ENCODE data around the gene TMEM54.

Gene TMEM54

GRCh38 chr1:32900956-32901822 is at the start of gene TMEM54:
TSS of gene TMEM54 (minus strand) at chr1:32901389. CDS start at chr1:32901238, 151 bp downstream.
- no peak for DNase-seq (ENCODE audit: low read depth in 1 of 2, low spot score in 1 of 2)

- no peak for DNase-seq (ENCODE audit: low read depth in 1 of 2, low spot score in 1 of 2)
Observed at GRCh38 chr1:32949519-32949918, 48.3 kb upstream of the TMEM54 start.

GRCh38 chr1:32948905-32949304 is 47.7 kb upstream of the TMEM54 start:
- no peak for DNase-seq (ENCODE audit: low read depth in 1 of 2, low spot score in 1 of 2)

GRCh38 chr1:32948390-32948722 is 47.2 kb upstream of the TMEM54 start:
- DNase-seq (ENCODE audit: low read depth in 1 of 2, low spot score in 1 of 2) = no peak

- DNase-seq (ENCODE audit: low read depth in 1 of 2, low spot score in 1 of 2) = no peak
Observed at GRCh38 chr1:32947669-32948389, 46.6 kb upstream of the TMEM54 start.

GRCh38 chr1:32946413-32946812 is 45.2 kb upstream of the TMEM54 start:
- no peak for DNase-seq (ENCODE audit: low read depth in 1 of 2, low spot score in 1 of 2)

GRCh38 chr1:32944180-32944579 is 43.0 kb upstream of the TMEM54 start:
- no peak for DNase-seq (ENCODE audit: low read depth in 1 of 2, low spot score in 1 of 2)

- DNase-seq (ENCODE audit: low read depth in 1 of 2, low spot score in 1 of 2) = no peak
Observed at GRCh38 chr1:32939655-32940371, 38.6 kb upstream of the TMEM54 start.

- no peak for DNase-seq (ENCODE audit: low read depth in 1 of 2, low spot score in 1 of 2)
Observed at GRCh38 chr1:32937061-32937460, 35.9 kb upstream of the TMEM54 start.

GRCh38 chr1:32934535-32934934 is 33.3 kb upstream of the TMEM54 start:
- no peak for DNase-seq (ENCODE audit: low read depth in 1 of 2, low spot score in 1 of 2)

GRCh38 chr1:32933742-32934322 is 32.6 kb upstream of the TMEM54 start:
- DNase-seq (ENCODE audit: low read depth in 1 of 2, low spot score in 1 of 2) = no peak

GRCh38 chr1:32931760-32932159 is 30.6 kb upstream of the TMEM54 start:
- no peak for DNase-seq (ENCODE audit: low read depth in 1 of 2, low spot score in 1 of 2)

- DNase-seq (ENCODE audit: low read depth in 1 of 2, low spot score in 1 of 2) = no peak
Observed at GRCh38 chr1:32929366-32929765, 28.2 kb upstream of the TMEM54 start.

- DNase-seq (ENCODE audit: low read depth in 1 of 2, low spot score in 1 of 2) = no peak
Observed at GRCh38 chr1:32928715-32929114, 27.5 kb upstream of the TMEM54 start.

- no peak for DNase-seq (ENCODE audit: low read depth in 1 of 2, low spot score in 1 of 2)
Observed at GRCh38 chr1:32928285-32928684, 27.1 kb upstream of the TMEM54 start.

GRCh38 chr1:32927441-32927840 is 26.3 kb upstream of the TMEM54 start:
- no peak for DNase-seq (ENCODE audit: low read depth in 1 of 2, low spot score in 1 of 2)

GRCh38 chr1:32926562-32926961 is 25.4 kb upstream of the TMEM54 start:
- no peak for DNase-seq (ENCODE audit: low read depth in 1 of 2, low spot score in 1 of 2)

GRCh38 chr1:32925403-32926162 is 24.4 kb upstream of the TMEM54 start:
- DNase-seq (ENCODE audit: low read depth in 1 of 2, low spot score in 1 of 2) = no peak

- DNase-seq (ENCODE audit: low read depth in 1 of 2, low spot score in 1 of 2) = no peak
Observed at GRCh38 chr1:32924881-32925344, 23.7 kb upstream of the TMEM54 start.

GRCh38 chr1:32920833-32921232 is 19.6 kb upstream of the TMEM54 start:
- DNase-seq (ENCODE audit: low read depth in 1 of 2, low spot score in 1 of 2) = no peak
